Left lung (tissue), 14 donors: ENCODE results near the gene BDKRB1. TPM values are rescaled to one million over a fixed set of nuclear protein-coding genes. Genes with fewer than 3 reads are reported as not detected.

Experiments used
- ATAC-seq: fragments of 200-7000 bp; cut with Tn5 transposase; one replicate; pipeline ENCODE4 v1.9.1; 2020; ENCODE audit warnings: moderate library complexity
- DNase-seq, 4 donors: peaks; one replicate each; pipeline ENCODE4 v3.0.0-alpha.2; 2013 to 2020
- H3K27ac ChIP-seq, 2 donors: fragments of 200-600 bp; sonication (generic) in 1 of 2; one replicate each; pipeline versions ENCODE4 v1.5.0 to v1.8.0; 2020 to 2021
- H3K27me3 ChIP-seq, 2 donors: fragments of 200-600 bp; sonication (generic) in 1 of 2; one replicate each; pipeline versions ENCODE4 v1.5.0 to v1.8.0; 2020 to 2021
- H3K36me3 ChIP-seq, 2 donors: fragments of 200-600 bp; sonication (generic) in 1 of 2; one replicate each; pipeline versions ENCODE4 v1.5.0 to v1.8.0; 2020 to 2021
- H3K4me1 ChIP-seq, 2 donors: fragments of 200-600 bp; one replicate each; pipeline ENCODE4 v1.8.0; 2021
- H3K4me3 ChIP-seq, 2 donors: fragments of 200-600 bp; sonication (generic) in 1 of 2; one replicate each; pipeline versions ENCODE4 v1.5.0 to v1.8.0; 2020 to 2021; ENCODE audit warnings: mild to moderate bottlenecking in 1 of 2
- H3K9me3 ChIP-seq, 2 donors: fragments of 200-600 bp; sonication (generic) in 1 of 2; one replicate each; pipeline versions ENCODE4 v1.5.0 to v1.8.0; 2020 to 2021
- intact Hi-C, 2 donors: fragments of 100-400 bp; cut with DNase I; formaldehyde crosslinking; loops; one replicate each; pipeline versions ENCODE4 v1.11.2 to v1.14.2; 2022
- long read RNA-seq, 12 donors: library from polyadenylated mRNA in 2 of 12; unstranded in 2 of 12; transcript quantifications; one replicate each; pipeline ENCODE4 v2.0.0 and lab custom pipeline, GENCODE V29; 2019 to 2026
- polyA plus RNA-seq, 6 donors: library from polyadenylated mRNA; unstranded; fragments of 120-200 nt; gene quantifications; one replicate each; pipeline ENCODE4 v1.2.1, GENCODE V29; 2013; ENCODE audit not compliant: insufficient read length in 6 of 6
- total RNA-seq, 2 donors: library from RNA; stranded (reverse); fragmentation: NEBNext Ultra II Directional; extraction: Animal tissue kit (Norgen Biotek cat#: 25700); gene quantifications; one replicate each; pipeline ENCODE4 v1.2.1, GENCODE V29; 2021
- TF ChIP-seq, protein P1 (sequence below), 2 donors: fragments of 200-600 bp; sonication (generic) in 1 of 2; IDR thresholded peaks; one replicate each; pipeline versions ENCODE4 v1.5.0 to v1.8.0; 2021; ENCODE audit warnings: antibody characterized with exemption in 2 of 2
- donor health status: DM: no; HTN: yes; CAD: no.
- donor health status: DM: no; HTN: no; CAD: no.

BDKRB1 gene
- total RNA-seq: under 1 TPM in 1 of 2 donors, not detected in 1; 0.35 TPM
- polyA plus RNA-seq: under 1 TPM; 0.24 to 0.99 (median 0.36) TPM
- long read RNA-seq, donor 1: 0 reads
- long read RNA-seq, donor 2: 0 reads
- long read RNA-seq, donor 3: 0 reads
- long read RNA-seq, donor 4, partial matches to known transcripts: 0 of 1 reads
- long read RNA-seq, donor 4, other reads (novel, unspliced or antisense): 0 of 1 reads
- long read RNA-seq, donor 5: 0 reads
- long read RNA-seq, donor 6: 0 reads
- long read RNA-seq, donor 7: 0 reads
- long read RNA-seq, donor 8: 0 reads
- long read RNA-seq, donor 9: 0 reads
- long read RNA-seq, donor 10: 0 reads
- long read RNA-seq, donor 11: 0 reads
- long read RNA-seq, donor 12: 0 reads

DNA sequence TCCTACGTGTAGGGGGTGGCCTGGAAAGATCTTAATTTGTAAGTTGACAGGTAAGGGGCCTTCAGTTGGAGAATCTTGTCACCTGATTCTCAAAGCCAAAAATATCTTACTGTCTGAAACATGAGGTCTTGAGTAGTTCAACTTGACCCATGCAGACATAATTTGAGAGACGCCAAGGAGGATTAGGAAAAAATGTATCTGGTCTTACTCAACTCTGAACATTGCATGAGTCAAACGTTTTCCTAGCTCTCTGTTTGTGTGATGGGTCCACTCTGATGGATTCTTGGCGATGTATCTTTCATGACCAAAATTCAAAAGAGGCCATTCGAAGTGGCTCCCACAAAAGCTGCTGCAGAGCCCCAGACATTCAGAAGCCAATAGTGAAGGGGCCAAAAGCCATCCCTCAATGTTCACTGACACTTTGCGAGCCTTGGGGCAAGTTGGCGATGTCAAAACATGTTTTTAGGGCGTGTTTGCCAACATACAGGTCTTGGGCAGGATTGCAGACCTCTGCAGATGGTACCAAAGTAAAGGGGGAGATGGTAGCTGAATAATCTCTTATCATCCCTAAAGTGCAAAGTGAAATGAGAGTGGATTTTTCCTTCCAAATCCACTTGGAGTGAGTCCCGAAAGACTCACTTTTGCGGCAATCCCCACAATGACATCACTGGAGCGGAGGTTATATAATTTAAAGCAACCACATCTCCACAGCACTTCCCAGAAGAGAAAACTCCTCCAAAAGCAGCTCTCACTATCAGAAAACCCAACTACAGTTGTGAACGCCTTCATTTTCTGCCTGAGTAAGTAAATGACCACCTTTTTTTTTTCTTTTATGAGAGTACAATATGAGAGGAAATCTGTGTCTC is at the start of gene BDKRB1:
BDKRB1 (plus strand) TSS at position 710 of the 866 bp plus-strand sequence. CDS start 7,473 bp downstream, outside the sequence.
- intact Hi-C loops: no loop called here
- peak within 1 kb of the TSS in 1 of 2 donors; percentile 45 for H3K27ac ChIP-seq
- no peak within 1 kb of the TSS for H3K4me3 ChIP-seq
- H3K27me3 ChIP-seq: peaks cover 0 to 22% of the 10 kb centered on the region in 2 donors
- TF ChIP-seq, protein P1, sequence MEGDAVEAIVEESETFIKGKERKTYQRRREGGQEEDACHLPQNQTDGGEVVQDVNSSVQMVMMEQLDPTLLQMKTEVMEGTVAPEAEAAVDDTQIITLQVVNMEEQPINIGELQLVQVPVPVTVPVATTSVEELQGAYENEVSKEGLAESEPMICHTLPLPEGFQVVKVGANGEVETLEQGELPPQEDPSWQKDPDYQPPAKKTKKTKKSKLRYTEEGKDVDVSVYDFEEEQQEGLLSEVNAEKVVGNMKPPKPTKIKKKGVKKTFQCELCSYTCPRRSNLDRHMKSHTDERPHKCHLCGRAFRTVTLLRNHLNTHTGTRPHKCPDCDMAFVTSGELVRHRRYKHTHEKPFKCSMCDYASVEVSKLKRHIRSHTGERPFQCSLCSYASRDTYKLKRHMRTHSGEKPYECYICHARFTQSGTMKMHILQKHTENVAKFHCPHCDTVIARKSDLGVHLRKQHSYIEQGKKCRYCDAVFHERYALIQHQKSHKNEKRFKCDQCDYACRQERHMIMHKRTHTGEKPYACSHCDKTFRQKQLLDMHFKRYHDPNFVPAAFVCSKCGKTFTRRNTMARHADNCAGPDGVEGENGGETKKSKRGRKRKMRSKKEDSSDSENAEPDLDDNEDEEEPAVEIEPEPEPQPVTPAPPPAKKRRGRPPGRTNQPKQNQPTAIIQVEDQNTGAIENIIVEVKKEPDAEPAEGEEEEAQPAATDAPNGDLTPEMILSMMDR (IDR thresholded peaks at IDR 0.05): no peak
- H3K9me3 ChIP-seq: no peaks in the 10 kb centered on the region
- H3K4me1 ChIP-seq: no peaks in the 10 kb centered on the region
- no peak for DNase-seq
- ATAC-seq: peak; percentile 39
- H3K36me3 ChIP-seq: no peaks in the 10 kb centered on the region

GRCh38 chr14:96206461-96206860 is 49.5 kb upstream of the BDKRB1 start:
- H3K27ac ChIP-seq: no peak overlapping the region
- TF ChIP-seq, protein P1 (IDR thresholded peaks at IDR 0.05): no peak
- peaks cover 8 to 9% of the 10 kb centered on the region in 2 donors for H3K4me1 ChIP-seq
- ATAC-seq: no peak
- DNase-seq: no peak
- no peaks in the 10 kb centered on the region for H3K36me3 ChIP-seq
- H3K27me3 ChIP-seq: peaks cover 0 to 46% of the 10 kb centered on the region in 2 donors
- H3K9me3 ChIP-seq: no peaks in the 10 kb centered on the region
- intact Hi-C loops: no loop called here
- no peak overlapping the region for H3K4me3 ChIP-seq

GRCh38 chr14:96207686-96208085 is 48.3 kb upstream of the BDKRB1 start:
- Histone ChIP-seq H3K4me3 (no peak overlapping the region), H3K27me3 (peaks cover 0 to 39% of the 10 kb centered on the region in 2 donors), H3K4me1 (peaks cover 8 to 9% of the 10 kb centered on the region in 2 donors), H3K36me3 (no peaks in the 10 kb centered on the region), H3K9me3 (no peaks in the 10 kb centered on the region), H3K27ac (no peak overlapping the region)
- no peak for DNase-seq
- intact Hi-C loops: no loop called here
- TF ChIP-seq, protein P1 (IDR thresholded peaks at IDR 0.05): no peak
- ATAC-seq: no peak

GRCh38 chr14:96208739-96209138 is 47.3 kb upstream of the BDKRB1 start:
- TF ChIP-seq, protein P1 (IDR thresholded peaks at IDR 0.05): no peak
- DNase-seq (peak in 1 of 4 donors; percentile 66), ATAC-seq (no peak)
- Histone ChIP-seq H3K27ac (no peak overlapping the region), H3K4me3 (no peak overlapping the region), H3K4me1 (peaks cover 5 to 9% of the 10 kb centered on the region in 2 donors), H3K9me3 (no peaks in the 10 kb centered on the region), H3K27me3 (peaks cover 0 to 29% of the 10 kb centered on the region in 2 donors), H3K36me3 (no peaks in the 10 kb centered on the region)
- intact Hi-C loops: no loop called here

DNA sequence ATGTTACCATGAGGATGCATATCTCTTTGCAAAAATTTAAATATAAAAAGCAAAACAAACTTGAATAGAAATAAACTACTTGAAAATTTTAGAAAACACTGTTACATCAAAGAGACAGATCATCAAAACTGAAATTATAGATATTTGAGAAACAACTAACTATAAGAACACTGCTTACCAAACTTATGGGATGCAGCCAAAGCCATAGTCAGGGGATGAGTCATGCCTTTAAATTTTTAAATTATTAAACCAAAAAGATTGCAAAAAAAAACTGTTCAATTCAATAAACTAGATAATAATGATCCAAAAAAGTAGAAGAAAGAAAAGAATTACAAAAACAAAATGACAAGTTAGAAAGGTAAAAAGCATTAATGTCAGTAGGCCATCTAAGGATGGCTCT is 43.9 kb upstream of the BDKRB1 start:
- intact Hi-C loops: no loop called here
- Histone ChIP-seq H3K4me1 (no peaks in the 10 kb centered on the region), H3K9me3 (no peaks in the 10 kb centered on the region), H3K36me3 (no peaks in the 10 kb centered on the region), H3K27ac (no peak overlapping the region), H3K27me3 (no peaks in the 10 kb centered on the region), H3K4me3 (no peak overlapping the region)
- ATAC-seq (no peak), DNase-seq (no peak)
- TF ChIP-seq, protein P1 (IDR thresholded peaks at IDR 0.05): no peak
